MM.1S (cell line): Measurements from ENCODE around the gene KAT7.

Experiments
- EZH2 ChIP-seq: fragments of 300-600 bp; sonication (generic); optimal IDR thresholded peaks from 2 replicates; pipeline ENCODE3; 2017; ENCODE audit warnings: low read depth, mild to moderate bottlenecking, antibody characterized with exemption, low read length, mixed read lengths
- TF ChIP-seq, protein P1 (sequence below): fragments of 300-600 bp; sonication (generic); IDR thresholded peaks from 2 replicates; pipeline ENCODE4 v1.5.1; 2016; ENCODE audit warnings: antibody characterized with exemption, low read length, mixed read lengths

DNA sequence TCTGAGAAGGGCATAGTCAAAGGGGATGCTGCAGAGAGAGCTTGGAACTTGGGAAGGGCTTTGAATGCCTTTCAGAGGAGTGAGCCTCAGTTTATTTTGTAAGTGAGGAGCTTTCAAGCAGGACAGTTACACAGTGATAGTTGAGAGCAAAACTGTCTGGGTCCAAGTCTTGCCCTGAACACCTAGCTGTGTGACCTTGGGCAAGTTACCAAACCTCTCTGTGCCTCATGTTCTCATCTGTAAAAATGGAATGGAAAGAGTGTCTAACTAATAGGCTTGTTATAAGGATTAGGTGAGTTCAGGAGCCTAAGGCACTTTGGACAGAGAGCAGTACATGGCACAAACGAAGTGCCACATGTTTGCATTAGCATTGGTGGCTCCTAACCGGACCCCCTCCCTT lies 86.4 kb downstream of the KAT7 start:
- TF ChIP-seq, protein P1, sequence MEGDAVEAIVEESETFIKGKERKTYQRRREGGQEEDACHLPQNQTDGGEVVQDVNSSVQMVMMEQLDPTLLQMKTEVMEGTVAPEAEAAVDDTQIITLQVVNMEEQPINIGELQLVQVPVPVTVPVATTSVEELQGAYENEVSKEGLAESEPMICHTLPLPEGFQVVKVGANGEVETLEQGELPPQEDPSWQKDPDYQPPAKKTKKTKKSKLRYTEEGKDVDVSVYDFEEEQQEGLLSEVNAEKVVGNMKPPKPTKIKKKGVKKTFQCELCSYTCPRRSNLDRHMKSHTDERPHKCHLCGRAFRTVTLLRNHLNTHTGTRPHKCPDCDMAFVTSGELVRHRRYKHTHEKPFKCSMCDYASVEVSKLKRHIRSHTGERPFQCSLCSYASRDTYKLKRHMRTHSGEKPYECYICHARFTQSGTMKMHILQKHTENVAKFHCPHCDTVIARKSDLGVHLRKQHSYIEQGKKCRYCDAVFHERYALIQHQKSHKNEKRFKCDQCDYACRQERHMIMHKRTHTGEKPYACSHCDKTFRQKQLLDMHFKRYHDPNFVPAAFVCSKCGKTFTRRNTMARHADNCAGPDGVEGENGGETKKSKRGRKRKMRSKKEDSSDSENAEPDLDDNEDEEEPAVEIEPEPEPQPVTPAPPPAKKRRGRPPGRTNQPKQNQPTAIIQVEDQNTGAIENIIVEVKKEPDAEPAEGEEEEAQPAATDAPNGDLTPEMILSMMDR, result no peak
- TF ChIP-seq EZH2, result no peak
